Esophagus squamous epithelium (tissue), 5 donors: ENCODE data around the gene CES5A. TPM values are rescaled to one million over a fixed set of nuclear protein-coding genes. Genes with fewer than 3 reads are reported as not detected.
"Not testable (repeated sequence)": the region's sequence is repeated elsewhere in the genome, so short reads cannot be mapped to it uniquely, and the experiment has no call there.

Experiments used
- DNase-seq: peaks from one replicate; lab custom pipeline; 2025; lab: John Stamatoyannopoulos, UW
- H3K27ac ChIP-seq, 4 donors: fragments of 200-600 bp; sonication (generic); one replicate each; pipeline ENCODE4 v1.5.1; 2016 to 2019; ENCODE audit warnings: mild to moderate bottlenecking in 1 of 4
- H3K27me3 ChIP-seq, 4 donors: fragments of 200-600 bp; sonication (generic); 1 replicate in 3 of 4; 2 replicates in 1 of 4; pipeline versions ENCODE4 v1.5.1 to v1.6.0; 2017 to 2021; ENCODE audit warnings: antibody characterized with exemption in 1 of 4
- H3K36me3 ChIP-seq, 3 donors: fragments of 200-600 bp; sonication (generic); one replicate each; pipeline ENCODE4 v1.5.1; 2016 to 2019
- H3K4me1 ChIP-seq, 3 donors: fragments of 200-600 bp; sonication (generic); one replicate each; pipeline ENCODE4 v1.5.1; 2017 to 2019
- H3K4me3 ChIP-seq, 4 donors: fragments of 200-600 bp; sonication (generic); 1 replicate in 3 of 4; 2 replicates in 1 of 4; pipeline ENCODE4 v1.5.1; 2016 to 2019; ENCODE audit warnings: mild to moderate bottlenecking in 2 of 4, moderate library complexity in 1 of 4
- H3K9me3 ChIP-seq, 3 donors: fragments of 200-600 bp; sonication (generic); one replicate each; pipeline ENCODE4 v1.5.1; 2016 to 2019
- CTCF ChIP-seq, 6 experiments: fragments of 450-650 bp in 4 of 6; fragments of 200-600 bp in 2 of 6; sonication (generic) in 2 of 6; IDR thresholded peaks; one replicate each; pipeline ENCODE4 v1.5.1; 2016 to 2019; ENCODE audit warnings: antibody characterized with exemption in 6 of 6, mild to moderate bottlenecking in 4 of 6, moderate library complexity in 4 of 6
- POLR2A ChIP-seq, 4 donors: fragments of 450-650 bp; IDR thresholded peaks; one replicate each; pipeline ENCODE4 v1.6.1; 2017; ENCODE audit warnings: antibody characterized with exemption in 4 of 4, mild to moderate bottlenecking in 4 of 4, moderate library complexity in 3 of 4
- WGBS, 2 donors: methylation state at CpG; one replicate each; pipeline ENCODE4 v1.1.5; 2018; 5-methylcytosine and 5-hydroxymethylcytosine counted together
- intact Hi-C: fragments of 100-400 bp; cut with DNase I; formaldehyde crosslinking; loops from one replicate; pipeline ENCODE4 v1.15.0; 2022
- total RNA-seq, 4 donors: library from RNA; depleted of rRNA; stranded (reverse); fragments of >200 nt; gene quantifications; one replicate each; pipeline ENCODE4 v1.1.0, GENCODE V29; 2016
- donor health status: DM: yes; HTN: yes; CAD: no.

The CES5A gene
- total RNA-seq, 4 donors from 2014 or later: not detected

GRCh38 chr16:55832425-55832772 is 42.8 kb downstream of the CES5A start:
- Histone ChIP-seq H3K36me3 (no peaks in the 10 kb centered on the region), H3K4me3 (peak overlapping the region in 3 of 4 donors; percentile 6 to 33 (median 21)), H3K4me1 (peaks cover 5 to 27% (median 19%) of the 10 kb centered on the region in 3 donors), H3K9me3 (no peaks in the 10 kb centered on the region), H3K27ac (peak overlapping the region in 2 of 4 donors; percentile 44 to 58), H3K27me3 (peaks cover 0 to 17% (median 0%) of the 10 kb centered on the region in 4 donors)
- DNase-seq: no peak
- 87 to 89% methylated on average over 12 to 14 of the region's 17 CpGs for WGBS, 2 donors
- intact Hi-C loops: no loop called here
- no peak for TF ChIP-seq POLR2A (IDR thresholded peaks at IDR 0.05)

- TF ChIP-seq POLR2A (IDR thresholded peaks at IDR 0.05) (no peak), CTCF (IDR thresholded peaks at IDR 0.05) (no peak)
- Histone ChIP-seq H3K27ac (no peak overlapping the region), H3K4me1 (peaks cover 0 to 16% (median 12%) of the 10 kb centered on the region in 3 donors), H3K9me3 (no peaks in the 10 kb centered on the region), H3K36me3 (no peaks in the 10 kb centered on the region), H3K27me3 (peaks cover 0 to 23% (median 0%) of the 10 kb centered on the region in 4 donors), H3K4me3 (no peak overlapping the region)
- 76 to 81% methylated on average over 6 of the region's 6 CpGs for WGBS, 2 donors
- DNase-seq: no peak
- intact Hi-C loops: no loop called here
Measured at GRCh38 chr16:55830658-55831294, 44.4 kb downstream of the CES5A start.

GRCh38 chr16:55829232-55829631 is 45.9 kb downstream of the CES5A start:
- H3K36me3 ChIP-seq, DNase-seq, H3K4me3 ChIP-seq, H3K9me3 ChIP-seq, H3K27ac ChIP-seq: not testable (repeated sequence)
- peaks cover 0 to 28% (median 0%) of the 10 kb centered on the region in 4 donors for H3K27me3 ChIP-seq
- intact Hi-C loops: loop anchor here (5.0 kb wide), 1 partner anchor 112 kb away; no protein-coding TSS in a partner anchor
- peaks cover 0 to 12% (median 10%) of the 10 kb centered on the region in 3 donors for H3K4me1 ChIP-seq
- 91 to 94% methylated on average over 3 of the region's 3 CpGs for WGBS, 2 donors

- H3K27ac ChIP-seq: no peak overlapping the region
- H3K4me3 ChIP-seq: no peak overlapping the region
- no peak for DNase-seq
- H3K36me3 ChIP-seq: no peaks in the 10 kb centered on the region
- H3K27me3 ChIP-seq: peaks cover 0 to 26% (median 0%) of the 10 kb centered on the region in 4 donors
- H3K4me1 ChIP-seq: peaks cover 0 to 12% (median 10%) of the 10 kb centered on the region in 3 donors
- intact Hi-C loops: loop anchor here (5.0 kb wide), 1 partner anchor 111 kb away; no protein-coding TSS in a partner anchor
- no peaks in the 10 kb centered on the region for H3K9me3 ChIP-seq
- no peak for TF ChIP-seq POLR2A (IDR thresholded peaks at IDR 0.05)
- no peak for TF ChIP-seq CTCF (IDR thresholded peaks at IDR 0.05)
- WGBS, 2 donors: 67 to 68% methylated on average over 9 to 10 of the region's 10 CpGs
Measured at GRCh38 chr16:55828680-55829079, 46.5 kb downstream of the CES5A start.

GRCh38 chr16:55825115-55825728 is 50.0 kb downstream of the CES5A start:
- TF ChIP-seq POLR2A (IDR thresholded peaks at IDR 0.05) (no peak), CTCF (IDR thresholded peaks at IDR 0.05) (no peak)
- H3K27me3 ChIP-seq: peaks cover 0 to 31% (median 0%) of the 10 kb centered on the region in 4 donors
- H3K9me3 ChIP-seq: no peaks in the 10 kb centered on the region
- intact Hi-C loops: loop anchor here (5.0 kb wide), 1 partner anchor 108 kb away; no protein-coding TSS in a partner anchor
- H3K27ac ChIP-seq: no peak overlapping the region
- WGBS, 2 donors: 52 to 57% methylated on average over 6 of the region's 6 CpGs
- H3K4me1 ChIP-seq: no peaks in the 10 kb centered on the region
- no peak overlapping the region for H3K4me3 ChIP-seq
- no peak for DNase-seq
- no peaks in the 10 kb centered on the region for H3K36me3 ChIP-seq

GRCh38 chr16:55824473-55825000 is 50.6 kb downstream of the CES5A start:
- Histone ChIP-seq H3K27ac (no peak overlapping the region), H3K36me3 (no peaks in the 10 kb centered on the region), H3K27me3 (peaks cover 0 to 34% (median 0%) of the 10 kb centered on the region in 4 donors), H3K9me3 (no peaks in the 10 kb centered on the region), H3K4me3 (no peak overlapping the region), H3K4me1 (no peaks in the 10 kb centered on the region)
- TF ChIP-seq POLR2A (IDR thresholded peaks at IDR 0.05) (no peak), CTCF (IDR thresholded peaks at IDR 0.05) (no peak)
- DNase-seq: no peak
- WGBS, 2 donors: 80 to 93% methylated on average over 3 to 4 of the region's 4 CpGs
- intact Hi-C loops: no loop called here
